Astrocyte of the cerebellum (primary cell): ENCODE data around the gene JOSD1.

Source experiments
- DNase-seq: peaks from one replicate; pipeline ENCODE4 v3.0.0-alpha.2; 2011; ENCODE audit warnings: low read depth
- H3K4me3 ChIP-seq: 2 replicates; pipeline ENCODE4 v1.5.1; 2011; ENCODE audit warnings: mild to moderate bottlenecking, low read depth, low read length, moderate library complexity
- CTCF ChIP-seq: IDR thresholded peaks from 2 replicates; pipeline ENCODE4 v1.5.1; 2012; ENCODE audit warnings: low read length, low read depth, moderate library complexity, mild to moderate bottlenecking; ENCODE audit errors: missing control alignments
- in situ Hi-C: cut with HindIII; loops from 2 replicates; pipeline ENCODE4 v1.10.0; 2017; ENCODE audit warnings: low sequenced_read_pairs

JOSD1 gene

GRCh38 chr22:38724176-38724575 lies 23.4 kb upstream of the JOSD1 start:
- in situ Hi-C loops: no loop called here
- TF ChIP-seq CTCF: no peak
- no peak overlapping the region for H3K4me3 ChIP-seq
- no peak for DNase-seq

- no peak overlapping the region for H3K4me3 ChIP-seq
- TF ChIP-seq CTCF: no peak
- in situ Hi-C loops: no loop called here
- DNase-seq: no peak
Observed at GRCh38 chr22:38721551-38721950, 20.8 kb upstream of the JOSD1 start.

GRCh38 chr22:38720350-38720749 lies 19.6 kb upstream of the JOSD1 start:
- no peak overlapping the region for H3K4me3 ChIP-seq
- in situ Hi-C loops: no loop called here
- no peak for DNase-seq
- TF ChIP-seq CTCF: no peak

GRCh38 chr22:38719196-38719595 lies 18.5 kb upstream of the JOSD1 start:
- no peak for DNase-seq
- no peak overlapping the region for H3K4me3 ChIP-seq
- in situ Hi-C loops: no loop called here
- no peak for TF ChIP-seq CTCF

GRCh38 chr22:38718414-38718813 lies 17.7 kb upstream of the JOSD1 start:
- no peak overlapping the region for H3K4me3 ChIP-seq
- no peak for DNase-seq
- peak; percentile 73 for TF ChIP-seq CTCF
- in situ Hi-C loops: no loop called here

- DNase-seq: no peak
- no peak overlapping the region for H3K4me3 ChIP-seq
- in situ Hi-C loops: no loop called here
- no peak for TF ChIP-seq CTCF
Observed at GRCh38 chr22:38717244-38717643, 16.5 kb upstream of the JOSD1 start.

- H3K4me3 ChIP-seq: no peak overlapping the region
- in situ Hi-C loops: no loop called here
- no peak for TF ChIP-seq CTCF
- no peak for DNase-seq
Observed at GRCh38 chr22:38716826-38717225, 16.1 kb upstream of the JOSD1 start.
